Activated CD4-positive, alpha-beta T cell treated with anti-CD3 and anti-CD28 coated beads, Interleukin-2, amount 50 U/mL, for 48 hours (primary cell): ENCODE measurements around the gene ARHGAP24.

Experiments used
- DNase-seq, 2 experiments: peaks; one replicate each; pipeline ENCODE4 v3.0.0-alpha.2; 2020

Gene ARHGAP24

GRCh38 chr4:86036736-86037135 is 561.8 kb downstream of the ARHGAP24 start:
- no peak for DNase-seq

- no peak for DNase-seq
These were observed 563.1 kb downstream of the ARHGAP24 start for GRCh38 chr4:86038037-86038436.

DNA sequence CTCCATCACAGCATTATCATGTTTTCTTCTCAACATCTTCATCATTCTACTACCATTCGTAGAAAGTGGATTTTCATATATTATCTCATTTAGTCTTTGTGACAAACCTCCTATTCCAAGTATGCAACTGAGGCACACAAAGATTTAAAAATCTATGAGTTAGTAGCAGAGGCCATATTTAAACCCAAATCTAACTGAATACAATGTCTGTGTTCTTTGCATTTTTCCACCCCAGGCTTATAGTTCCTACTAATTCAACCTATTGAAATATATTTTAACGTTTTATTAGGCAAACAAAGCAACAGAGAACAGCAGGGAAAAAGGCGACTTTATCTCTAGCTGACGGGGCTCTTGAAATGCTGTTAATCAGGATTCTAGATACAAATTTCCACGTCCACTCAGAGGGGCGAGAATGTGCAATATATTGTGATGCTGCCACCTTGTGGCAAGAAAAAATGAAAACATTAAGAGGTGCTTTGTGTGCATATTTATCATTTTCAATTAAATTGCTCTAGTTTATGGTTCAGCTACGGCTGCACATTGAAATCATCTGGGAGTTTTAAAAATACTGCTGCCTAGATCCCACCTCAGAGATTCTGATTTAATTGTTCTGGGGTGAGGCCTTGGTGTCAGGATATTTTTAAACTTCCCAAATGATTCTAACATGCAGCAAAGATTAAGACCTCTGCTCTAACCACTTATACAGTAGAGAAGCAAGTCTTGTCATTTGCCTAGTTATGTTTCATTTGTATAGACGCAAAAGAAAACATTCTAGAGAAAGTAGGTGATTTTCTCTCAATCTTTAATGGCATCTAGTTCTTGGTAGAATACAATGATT is 569.0 kb downstream of the ARHGAP24 start:
- DNase-seq, result no peak

- DNase-seq, result no peak
These were observed 569.6 kb downstream of the ARHGAP24 start for GRCh38 chr4:86044593-86044985.

DNA sequence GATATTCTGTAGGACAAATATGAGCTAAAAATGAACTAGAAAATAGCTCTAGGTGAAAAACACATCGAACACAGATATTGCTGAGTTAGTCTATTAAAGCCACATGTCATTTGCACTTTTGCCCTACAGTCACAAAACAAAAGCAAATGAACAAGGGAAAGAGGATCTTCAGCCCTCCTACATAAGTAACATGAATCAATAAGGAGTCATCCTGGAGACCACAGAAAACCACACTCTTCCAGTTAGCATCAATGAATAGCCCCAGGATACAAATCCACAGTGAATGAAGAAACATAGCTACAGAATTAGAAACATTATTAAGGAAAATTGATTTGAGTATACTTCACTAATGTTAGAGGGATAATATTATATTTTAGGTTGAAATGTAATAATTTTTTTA is 573.5 kb downstream of the ARHGAP24 start:
- no peak for DNase-seq

DNA sequence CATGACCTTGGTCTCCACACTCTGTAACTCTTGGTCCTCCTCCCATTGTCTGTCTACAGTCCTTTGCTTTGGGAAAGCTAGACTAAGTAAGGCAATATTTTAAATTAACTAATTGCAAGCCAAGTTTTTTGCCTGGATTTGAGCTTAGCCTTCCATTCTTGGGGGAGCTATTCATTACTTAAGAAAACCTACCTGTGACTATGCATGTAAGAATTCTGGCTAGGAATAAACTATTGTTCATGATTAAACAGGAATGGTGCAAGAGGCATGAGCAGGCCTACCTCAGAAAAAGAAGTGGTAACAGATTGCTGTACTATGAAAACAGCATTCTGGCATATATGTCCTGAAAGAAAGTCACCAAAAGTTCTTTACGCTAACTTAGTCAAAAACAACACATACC is 575.5 kb downstream of the ARHGAP24 start:
- DNase-seq, result no peak
